Gastrocnemius medialis (tissue), 4 donors: Measurements from ENCODE around the gene CDK4. TPM values are rescaled to one million over a fixed set of nuclear protein-coding genes. Genes with fewer than 3 reads are reported as not detected.
A peak's percentile ranks its signal among the peaks of the same experiment; 100 is the strongest.

ENCODE experiments used
- ATAC-seq, 2 donors: fragments of 150-250 bp; one replicate each; pipeline ENCODE4 v1.9.1; 2016
- DNase-seq, 2 donors: peaks; one replicate each; pipeline ENCODE4 v3.0.0-alpha.2; 2019
- H3K27ac ChIP-seq, 4 donors: fragments of 200-600 bp; sonication (generic); 1 replicate in 1 of 4; 2 replicates in 3 of 4; pipeline ENCODE4 v1.5.1; 2016 to 2018; ENCODE audit warnings: mild to moderate bottlenecking in 2 of 4, moderate library complexity in 1 of 4
- H3K27me3 ChIP-seq, 3 donors: fragments of 200-600 bp; sonication (generic) in 2 of 3; 1 replicate in 1 of 3; 2 replicates in 2 of 3; pipeline versions ENCODE4 v1.5.1 to v1.6.0; 2016 to 2019; ENCODE audit warnings: mild to moderate bottlenecking in 1 of 3, moderate library complexity in 1 of 3
- H3K36me3 ChIP-seq, 2 donors: fragments of 200-600 bp; sonication (generic) in 1 of 2; one replicate each; pipeline ENCODE4 v1.5.1; 2017 to 2018
- H3K4me1 ChIP-seq, 2 donors: fragments of 200-600 bp; sonication (generic) in 1 of 2; one replicate each; pipeline ENCODE4 v1.5.1; 2016 to 2017; ENCODE audit warnings: mild to moderate bottlenecking in 2 of 2
- H3K4me3 ChIP-seq, 4 donors: fragments of 200-600 bp; sonication (generic) in 3 of 4; 1 replicate in 1 of 4; 2 replicates in 3 of 4; pipeline ENCODE4 v1.5.1; 2016 to 2019; ENCODE audit warnings: mild to moderate bottlenecking in 2 of 4
- H3K9me3 ChIP-seq, 3 donors: fragments of 200-600 bp; sonication (generic) in 2 of 3; 1 replicate in 1 of 3; 2 replicates in 2 of 3; pipeline ENCODE4 v1.5.1; 2016 to 2019
- POLR2A ChIP-seq, 2 donors: fragments of 450-650 bp; IDR thresholded peaks; one replicate each; pipeline ENCODE4 v1.6.1; 2017; ENCODE audit warnings: antibody characterized with exemption in 2 of 2, mild to moderate bottlenecking in 2 of 2, moderate library complexity in 2 of 2
- in situ Hi-C, 4 donors: fragments of 200-750 bp; cut with MboI; loops; one replicate each; pipeline versions ENCODE4 v1.15.0 to v1.8.0; 2017; ENCODE audit warnings: low sequenced_read_pairs in 4 of 4
- intact Hi-C: fragments of 100-400 bp; cut with DNase I; formaldehyde crosslinking; loops from one replicate; pipeline ENCODE4 v1.15.1; 2023; ENCODE audit warnings: low total_unique reads
- total RNA-seq, 4 donors: library from RNA; depleted of rRNA; stranded (reverse); fragments of >200 nt; gene quantifications; one replicate each; pipeline versions ENCODE4 v1.1.0 to v1.2.3, GENCODE V29; 2016
- TF ChIP-seq, protein P1 (sequence below), 5 experiments: fragments of 450-650 bp in 3 of 5; fragments of 200-600 bp in 2 of 5; sonication (generic) in 2 of 5; IDR thresholded peaks in 4 of 5; conservative IDR thresholded peaks in 1 of 5; 1 replicate in 4 of 5; 2 replicates in 1 of 5; pipeline ENCODE4 v1.5.1; 2016 to 2019; ENCODE audit warnings: antibody characterized with exemption in 5 of 5, mild to moderate bottlenecking in 3 of 5, moderate library complexity in 3 of 5

The CDK4 gene
- total RNA-seq, 4 donors from 2014 or later: 39.7 to 55.5 (median 47.4) TPM

DNA sequence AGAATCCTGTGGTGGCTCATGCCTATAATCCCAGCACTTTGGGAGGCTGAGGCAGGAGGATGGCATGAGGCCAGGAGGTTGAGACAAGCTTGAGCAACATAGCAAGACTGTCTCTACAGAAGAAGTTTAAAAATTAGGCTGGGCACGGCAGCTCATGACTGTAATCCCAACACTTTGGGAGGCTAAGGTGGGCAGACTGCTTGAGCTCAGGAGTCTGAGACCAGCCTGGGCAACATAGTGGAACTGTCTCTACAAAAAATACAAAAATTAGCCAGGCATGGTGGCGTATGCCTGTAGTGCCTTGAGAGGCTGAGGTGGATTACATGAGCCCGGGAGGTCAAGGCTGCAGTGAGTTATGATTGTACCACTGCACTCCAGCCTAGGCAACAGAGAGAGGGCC, 15.8 kb upstream of the CDK4 start:
- intact Hi-C loops: no loop called here
- no peaks in the 10 kb centered on the region for H3K9me3 ChIP-seq
- in situ Hi-C loops: no loop called here
- no peak for TF ChIP-seq POLR2A (IDR thresholded peaks at IDR 0.05)
- TF ChIP-seq, protein P1, sequence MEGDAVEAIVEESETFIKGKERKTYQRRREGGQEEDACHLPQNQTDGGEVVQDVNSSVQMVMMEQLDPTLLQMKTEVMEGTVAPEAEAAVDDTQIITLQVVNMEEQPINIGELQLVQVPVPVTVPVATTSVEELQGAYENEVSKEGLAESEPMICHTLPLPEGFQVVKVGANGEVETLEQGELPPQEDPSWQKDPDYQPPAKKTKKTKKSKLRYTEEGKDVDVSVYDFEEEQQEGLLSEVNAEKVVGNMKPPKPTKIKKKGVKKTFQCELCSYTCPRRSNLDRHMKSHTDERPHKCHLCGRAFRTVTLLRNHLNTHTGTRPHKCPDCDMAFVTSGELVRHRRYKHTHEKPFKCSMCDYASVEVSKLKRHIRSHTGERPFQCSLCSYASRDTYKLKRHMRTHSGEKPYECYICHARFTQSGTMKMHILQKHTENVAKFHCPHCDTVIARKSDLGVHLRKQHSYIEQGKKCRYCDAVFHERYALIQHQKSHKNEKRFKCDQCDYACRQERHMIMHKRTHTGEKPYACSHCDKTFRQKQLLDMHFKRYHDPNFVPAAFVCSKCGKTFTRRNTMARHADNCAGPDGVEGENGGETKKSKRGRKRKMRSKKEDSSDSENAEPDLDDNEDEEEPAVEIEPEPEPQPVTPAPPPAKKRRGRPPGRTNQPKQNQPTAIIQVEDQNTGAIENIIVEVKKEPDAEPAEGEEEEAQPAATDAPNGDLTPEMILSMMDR (IDR thresholded peaks at IDR 0.05 in 4 of 5, conservative IDR thresholded peaks at IDR 0.05 in 1 of 5): no peak
- H3K4me3 ChIP-seq: no peak overlapping the region
- peaks cover 24 to 33% of the 10 kb centered on the region in 2 donors for H3K4me1 ChIP-seq
- H3K27me3 ChIP-seq: peaks cover 42 to 44% (median 43%) of the 10 kb centered on the region in 3 donors
- ATAC-seq (no peak), DNase-seq (peak in 1 of 2 donors; percentile 5)
- H3K36me3 ChIP-seq: peaks cover 0 to 33% of the 10 kb centered on the region in 2 donors
- no peak overlapping the region for H3K27ac ChIP-seq

DNA sequence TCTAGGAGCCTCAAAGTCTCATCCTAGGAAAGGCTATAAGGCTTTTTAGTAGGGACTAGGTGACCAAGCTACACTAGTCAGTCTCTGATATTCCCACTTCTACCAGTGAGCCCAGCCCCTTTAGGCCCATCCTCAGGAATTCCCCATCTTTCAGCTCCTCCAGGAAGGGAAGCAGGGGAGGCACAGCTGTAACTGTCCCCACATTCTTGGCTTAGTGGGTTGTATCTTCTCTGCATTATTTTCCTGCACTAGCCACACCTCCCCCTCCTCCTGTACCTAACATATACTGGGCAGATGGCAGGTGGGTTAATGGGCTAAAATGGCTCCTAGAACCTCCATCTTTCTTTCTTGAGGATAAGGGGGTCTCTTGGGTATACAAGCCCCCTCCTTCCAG, 15.2 kb upstream of the CDK4 start:
- no peak for ATAC-seq
- DNase-seq: no peak
- TF ChIP-seq POLR2A (IDR thresholded peaks at IDR 0.05): no peak
- H3K4me1 ChIP-seq: peaks cover 24 to 33% of the 10 kb centered on the region in 2 donors
- H3K9me3 ChIP-seq: no peaks in the 10 kb centered on the region
- intact Hi-C loops: no loop called here
- no peak overlapping the region for H3K27ac ChIP-seq
- in situ Hi-C loops: no loop called here
- H3K4me3 ChIP-seq: no peak overlapping the region
- H3K36me3 ChIP-seq: peaks cover 0 to 33% of the 10 kb centered on the region in 2 donors
- H3K27me3 ChIP-seq: peaks cover 46 to 50% (median 46%) of the 10 kb centered on the region in 3 donors

DNA sequence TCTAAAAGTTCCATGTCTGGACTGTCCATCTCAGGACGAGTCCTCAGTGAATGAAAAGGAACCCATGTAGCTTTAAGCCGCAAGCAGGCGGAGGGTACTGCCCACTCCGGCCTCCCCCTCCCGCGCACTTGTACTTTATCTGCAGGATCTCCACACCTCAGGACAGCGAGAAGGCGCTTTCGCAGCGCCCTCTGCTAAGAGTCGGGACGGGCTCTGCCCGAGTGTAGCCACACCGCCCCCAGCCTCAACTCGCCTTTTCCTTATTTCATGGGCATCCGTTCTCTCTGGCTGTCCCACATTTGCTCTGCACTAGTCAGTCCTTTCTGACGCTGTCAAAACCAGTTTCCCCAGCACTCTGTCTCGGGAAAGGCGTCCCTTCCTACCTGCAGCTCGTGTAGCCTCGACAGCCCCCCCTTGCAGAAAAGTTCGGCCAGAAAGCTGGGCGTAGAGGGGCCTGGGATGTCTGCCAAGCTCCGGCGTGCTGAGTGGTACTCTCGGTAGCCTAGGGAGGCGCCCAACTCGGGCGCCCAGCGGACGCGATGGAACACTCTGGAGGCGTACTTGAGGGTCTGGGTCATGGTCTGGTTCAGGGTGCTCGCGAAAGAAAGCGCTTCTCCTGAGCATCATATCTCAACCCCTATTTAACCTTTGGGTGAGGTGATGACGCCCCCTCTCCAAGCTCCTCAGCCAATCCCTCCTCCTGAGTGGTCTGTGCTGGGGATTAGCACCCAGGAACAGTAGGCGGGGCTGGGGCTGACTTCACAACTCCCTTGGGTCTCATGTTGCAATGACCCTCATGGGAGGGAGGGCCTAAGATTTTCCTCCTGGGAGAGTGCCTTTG, 14.6 kb upstream of the CDK4 start, which contains the start of gene CYP27B1:
TSS of gene CYP27B1 (minus strand) at position 615 of the 841 bp plus-strand sequence. CDS start at position 578, 37 bp downstream.
- in situ Hi-C loops: no loop called here
- ATAC-seq: no peak
- peaks cover 46 to 52% (median 50%) of the 10 kb centered on the region in 3 donors for H3K27me3 ChIP-seq

DNA sequence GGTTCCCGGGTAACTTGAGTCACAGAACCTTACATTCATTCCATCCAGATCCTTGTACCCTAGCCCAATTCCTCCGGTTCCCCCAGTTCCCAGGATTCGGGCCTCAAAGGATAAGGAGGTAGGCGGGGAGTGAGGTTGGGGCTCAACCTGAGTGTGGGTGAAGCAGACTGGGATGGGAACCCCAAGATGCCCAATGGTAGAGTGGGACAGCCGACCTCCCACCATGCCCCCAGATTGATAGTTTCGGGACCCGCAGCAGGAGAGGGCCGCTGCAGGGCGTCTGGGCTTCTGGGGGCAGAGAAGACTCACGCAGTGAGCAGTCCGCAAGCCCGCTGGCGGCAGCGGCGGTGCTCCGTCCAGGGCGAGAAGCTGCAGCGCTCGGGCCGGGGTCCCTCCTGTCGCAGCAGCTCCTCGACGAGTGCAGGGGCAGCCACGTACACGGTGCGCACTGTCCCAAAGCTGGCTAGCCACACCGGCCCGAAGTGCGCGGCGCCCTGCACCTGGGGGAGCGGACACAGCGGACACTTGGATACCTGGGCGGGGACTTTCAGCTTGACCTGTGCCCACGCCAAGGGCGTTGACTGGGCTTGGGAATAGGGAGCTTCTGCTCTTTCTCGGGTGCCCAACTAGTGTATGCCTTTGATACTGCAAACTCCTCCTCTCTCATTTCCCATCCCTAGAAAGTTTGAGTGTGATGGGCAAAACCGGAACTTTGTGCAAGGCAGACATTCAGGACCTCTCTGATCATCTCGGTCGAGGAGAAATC, 13.8 kb upstream of the CDK4 start:
- Histone ChIP-seq H3K27ac (no peak overlapping the region), H3K4me1 (peaks cover 17 to 24% of the 10 kb centered on the region in 2 donors), H3K9me3 (no peaks in the 10 kb centered on the region), H3K27me3 (peaks cover 46 to 57% (median 52%) of the 10 kb centered on the region in 3 donors), H3K36me3 (peaks cover 0 to 32% of the 10 kb centered on the region in 2 donors), H3K4me3 (peak overlapping the region; percentile 13 to 52 (median 42))
- no peak for ATAC-seq
- intact Hi-C loops (no loop called here), in situ Hi-C loops (no loop called here)
- no peak for DNase-seq
- no peak for TF ChIP-seq POLR2A (IDR thresholded peaks at IDR 0.05)
- TF ChIP-seq, protein P1 (IDR thresholded peaks at IDR 0.05 in 4 of 5, conservative IDR thresholded peaks at IDR 0.05 in 1 of 5): no peak

More for the DNA sequence above, 14.6 kb upstream of the CDK4 start, which contains the start of gene CYP27B1:
- Histone ChIP-seq H3K27ac (no peak within 1 kb of the TSS), H3K4me1 (peaks cover 24 to 32% of the 10 kb centered on the region in 2 donors), H3K9me3 (no peaks in the 10 kb centered on the region), H3K36me3 (peaks cover 0 to 33% of the 10 kb centered on the region in 2 donors), H3K4me3 (peak within 1 kb of the TSS; percentile 12 to 42 (median 24))
- intact Hi-C loops: no loop called here
- no peak for DNase-seq
- TF ChIP-seq, protein P1 (IDR thresholded peaks at IDR 0.05 in 4 of 5, conservative IDR thresholded peaks at IDR 0.05 in 1 of 5): no peak
- no peak for TF ChIP-seq POLR2A (IDR thresholded peaks at IDR 0.05)
